CD4-positive, CD25-positive, alpha-beta regulatory T cell (primary cell): ENCODE results near the gene ZNF761. TPM values are rescaled to one million over a fixed set of nuclear protein-coding genes. Genes with fewer than 3 reads are reported as not detected.
"Not testable (repeated sequence)": the region's sequence is repeated elsewhere in the genome, so short reads cannot be mapped to it uniquely, and the experiment has no call there.

Experiments
- ATAC-seq, 2 donors: fragments of 150-1000 bp; cut with Tn5 transposase; one replicate each; pipeline ENCODE4 v1.10.0; 2021; ENCODE audit warnings: low read depth in 2 of 2, moderate number of reproducible peaks in 2 of 2, moderate library complexity in 1 of 2
- DNase-seq, 3 donors: peaks; one replicate each; pipeline versions ENCODE4 v3.0.0 to v3.0.0-alpha.2; 2012 to 2022; ENCODE audit warnings: mixed read lengths in 1 of 3
- H3K27ac ChIP-seq: one replicate; pipeline ENCODE4 v1.7.0; 2013; ENCODE audit warnings: mild to moderate bottlenecking, low read length; ENCODE audit not compliant: insufficient read depth, poor library complexity, severe bottlenecking
- H3K27me3 ChIP-seq: one replicate; pipeline ENCODE4 v1.7.0; 2013; ENCODE audit warnings: low read length; ENCODE audit not compliant: control insufficient read depth, insufficient read depth
- H3K36me3 ChIP-seq: one replicate; pipeline ENCODE4 v1.7.0; 2013; ENCODE audit warnings: mild to moderate bottlenecking, low read length, moderate library complexity; ENCODE audit not compliant: control insufficient read depth, insufficient read depth
- H3K4me1 ChIP-seq: 2 replicates; pipeline ENCODE4 v1.7.0; 2013; ENCODE audit warnings: mild to moderate bottlenecking, low read length; ENCODE audit not compliant: insufficient read depth, control insufficient read depth, poor library complexity, severe bottlenecking
- H3K4me3 ChIP-seq: one replicate; pipeline ENCODE4 v1.7.0; 2013; ENCODE audit warnings: low read depth, mild to moderate bottlenecking, low read length, moderate library complexity
- H3K9me3 ChIP-seq, 2 experiments: 1 replicate in 1 of 2; 2 replicates in 1 of 2; pipeline ENCODE4 v1.7.0; 2013; ENCODE audit warnings: low read length in 2 of 2, mild to moderate bottlenecking in 1 of 2, moderate library complexity in 1 of 2; ENCODE audit not compliant: control insufficient read depth in 2 of 2
- H3K27ac Mint-ChIP-seq, 3 donors: one replicate each; pipeline ENCODE4 v1.8.0; 2020 to 2022; ENCODE audit warnings: mild to moderate bottlenecking in 3 of 3, mixed read lengths in 3 of 3, moderate library complexity in 2 of 3
- H3K27me3 Mint-ChIP-seq: one replicate; pipeline ENCODE4 v1.8.0; 2022; ENCODE audit warnings: mild to moderate bottlenecking, mixed read lengths
- H3K36me3 Mint-ChIP-seq: one replicate; pipeline ENCODE4 v1.8.0; 2020; ENCODE audit warnings: mixed read lengths
- H3K4me1 Mint-ChIP-seq, 4 donors: one replicate each; pipeline ENCODE4 v1.8.0; 2020 to 2022; ENCODE audit warnings: mixed read lengths in 4 of 4, mild to moderate bottlenecking in 1 of 4
- H3K4me3 Mint-ChIP-seq, 4 donors: one replicate each; pipeline ENCODE4 v1.8.0; 2020 to 2022; ENCODE audit warnings: mild to moderate bottlenecking in 4 of 4, mixed read lengths in 4 of 4, moderate library complexity in 3 of 4
- H3K9me3 Mint-ChIP-seq, 7 donors: one replicate each; pipeline ENCODE4 v1.8.0; 2020 to 2022; ENCODE audit warnings: mixed read lengths in 7 of 7, mild to moderate bottlenecking in 3 of 7, moderate library complexity in 2 of 7
- polyA plus RNA-seq, 4 donors: library from polyadenylated mRNA; unstranded; fragments of 300-500 nt; fragmentation: Illumina TruSeq; gene quantifications; one replicate each; pipeline ENCODE4 v1.2.3, GENCODE V29; 2021
- total RNA-seq: library from RNA; stranded (reverse); gene quantifications from one replicate; pipeline ENCODE4 v1.2.3, GENCODE V29; 2022

The ZNF761 gene
- total and polyA plus RNA-seq, 5 donors from 2014 or later = 7.7 to 11.6 (median 9.0) TPM

DNA sequence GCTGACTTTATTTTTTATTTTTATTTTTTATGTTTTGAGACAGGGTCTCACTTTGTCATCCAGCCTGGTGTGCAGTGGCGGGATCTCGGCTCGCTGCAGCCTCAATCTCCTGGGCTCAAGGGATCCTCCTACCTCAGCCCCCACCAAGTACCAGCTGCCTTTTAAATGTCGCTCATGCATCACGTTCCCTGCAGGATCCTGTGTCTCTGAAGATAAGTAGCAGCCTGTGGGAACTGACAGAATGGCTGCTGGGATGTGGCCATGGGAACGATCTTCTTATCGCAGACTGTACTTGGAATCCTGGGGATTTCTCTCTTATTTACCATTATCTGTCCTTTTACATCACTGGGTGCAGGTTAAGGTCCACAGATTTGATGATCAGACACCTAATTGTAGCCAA, 71.4 kb downstream of the ZNF761 start:
- not testable (repeated sequence) for H3K36me3 ChIP-seq, H3K36me3 Mint-ChIP-seq, H3K4me3 Mint-ChIP-seq, H3K27ac Mint-ChIP-seq, H3K4me1 Mint-ChIP-seq, H3K4me1 ChIP-seq, H3K4me3 ChIP-seq, H3K27me3 ChIP-seq, DNase-seq, ATAC-seq, H3K27ac ChIP-seq, H3K9me3 ChIP-seq
- H3K9me3 Mint-ChIP-seq = peaks cover 0 to 18% (median 11%) of the 10 kb centered on the region in 7 donors
- peaks cover 13% of the 10 kb centered on the region for H3K27me3 Mint-ChIP-seq

DNA sequence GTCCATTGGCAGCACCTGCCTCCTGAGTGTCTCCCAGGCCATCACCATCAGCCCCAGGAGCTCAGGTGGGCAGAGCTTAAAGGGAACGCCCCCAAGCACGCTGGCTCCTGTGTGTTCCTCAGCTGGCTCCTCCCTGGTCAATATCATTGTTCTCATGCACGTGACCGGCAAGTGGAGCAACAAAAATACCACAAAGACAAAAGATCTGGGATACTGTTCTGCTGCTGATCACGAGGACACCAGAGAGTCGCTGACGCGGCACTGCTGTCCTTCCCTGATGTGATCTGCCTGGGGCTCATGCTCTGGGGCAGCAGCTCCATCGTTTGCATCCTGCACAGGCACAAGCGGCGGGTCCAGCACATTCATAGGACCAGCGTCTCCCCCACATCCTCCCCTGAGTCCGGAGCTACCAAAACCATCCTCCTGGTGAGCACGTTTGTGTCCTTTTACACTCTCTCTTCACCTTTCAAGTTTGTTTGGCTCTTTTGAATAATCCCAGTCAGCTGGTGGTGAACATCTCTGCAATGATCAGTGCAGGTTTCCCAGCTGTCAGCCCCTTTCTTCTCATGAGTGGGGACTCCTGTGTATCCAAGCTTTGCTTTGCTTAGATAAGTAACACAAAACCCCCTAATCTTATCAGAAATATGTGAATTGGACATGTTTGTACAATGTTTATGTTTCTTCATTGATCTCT, 72.0 kb downstream of the ZNF761 start:
- not testable (repeated sequence) for ATAC-seq
- H3K9me3 Mint-ChIP-seq = peaks cover 0 to 14% (median 5%) of the 10 kb centered on the region in 7 donors

DNA sequence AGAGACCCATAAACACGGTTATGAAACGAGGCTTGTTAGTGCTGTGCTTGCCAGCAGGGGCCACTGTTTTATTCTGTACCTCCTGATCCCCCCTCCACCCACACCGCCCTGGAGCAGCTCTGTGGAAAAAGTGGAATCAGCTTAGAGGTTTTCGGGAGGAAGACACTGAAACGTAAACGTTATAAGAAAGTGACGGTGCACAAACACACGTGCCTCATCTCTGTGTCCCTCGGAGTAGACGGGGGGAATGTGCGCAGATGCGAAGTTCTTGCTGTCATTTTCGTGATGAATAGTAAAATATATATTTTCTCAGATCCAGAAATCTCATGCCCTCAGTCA, 72.5 kb downstream of the ZNF761 start:
- H3K4me3 ChIP-seq, H3K27ac Mint-ChIP-seq, DNase-seq, H3K27ac ChIP-seq, H3K36me3 ChIP-seq, H3K4me1 Mint-ChIP-seq, ATAC-seq, H3K4me3 Mint-ChIP-seq, H3K4me1 ChIP-seq, H3K9me3 ChIP-seq, H3K36me3 Mint-ChIP-seq, H3K27me3 ChIP-seq: not testable (repeated sequence)
- Mint-ChIP-seq H3K27me3 (peaks cover 15% of the 10 kb centered on the region), H3K9me3 (peaks cover 0 to 14% (median 5%) of the 10 kb centered on the region in 7 donors)

More for the DNA sequence above, 72.0 kb downstream of the ZNF761 start:
- peaks cover 15% of the 10 kb centered on the region for H3K27me3 Mint-ChIP-seq
- H3K4me1 ChIP-seq, H3K27ac Mint-ChIP-seq, H3K4me3 ChIP-seq, DNase-seq, H3K36me3 ChIP-seq, H3K4me1 Mint-ChIP-seq, H3K27ac ChIP-seq, H3K27me3 ChIP-seq, H3K9me3 ChIP-seq, H3K4me3 Mint-ChIP-seq, H3K36me3 Mint-ChIP-seq: not testable (repeated sequence)

DNA sequence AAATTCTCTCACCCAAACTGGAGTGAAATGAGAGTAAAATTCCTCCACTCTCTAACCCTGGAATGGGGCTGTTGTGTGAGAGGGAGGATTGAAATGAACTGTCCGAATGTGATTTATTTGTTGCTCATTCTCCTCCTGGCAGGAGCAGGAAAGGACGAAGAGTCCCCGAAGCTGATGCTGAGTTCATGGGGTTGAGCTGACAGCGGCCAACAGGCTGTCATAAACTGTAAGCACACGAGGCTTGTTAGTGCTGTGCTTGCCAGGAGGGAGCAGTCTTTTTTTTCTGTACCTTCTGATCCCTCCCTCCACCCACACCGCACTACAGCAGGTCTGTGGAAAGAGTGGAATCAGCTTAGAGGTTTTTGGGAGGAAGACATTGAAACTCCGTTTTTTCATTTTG, 73.1 kb downstream of the ZNF761 start:
- ATAC-seq (no peak), DNase-seq (no peak)
- H3K36me3 Mint-ChIP-seq = no peaks in the 10 kb centered on the region
- H3K4me1 Mint-ChIP-seq = no peaks in the 10 kb centered on the region
- no peaks in the 10 kb centered on the region for H3K27me3 ChIP-seq
- H3K4me3 ChIP-seq = no peak overlapping the region
- peaks cover 15% of the 10 kb centered on the region for H3K27me3 Mint-ChIP-seq
- H3K36me3 ChIP-seq = no peaks in the 10 kb centered on the region
- H3K27ac ChIP-seq = no peak overlapping the region
- H3K9me3 Mint-ChIP-seq = peaks cover 0 to 14% (median 5%) of the 10 kb centered on the region in 7 donors
- H3K27ac Mint-ChIP-seq = no peak overlapping the region
- H3K9me3 ChIP-seq = peaks cover 0 to 4% of the 10 kb centered on the region in 2 experiments
- no peak overlapping the region for H3K4me3 Mint-ChIP-seq
- no peaks in the 10 kb centered on the region for H3K4me1 ChIP-seq

DNA sequence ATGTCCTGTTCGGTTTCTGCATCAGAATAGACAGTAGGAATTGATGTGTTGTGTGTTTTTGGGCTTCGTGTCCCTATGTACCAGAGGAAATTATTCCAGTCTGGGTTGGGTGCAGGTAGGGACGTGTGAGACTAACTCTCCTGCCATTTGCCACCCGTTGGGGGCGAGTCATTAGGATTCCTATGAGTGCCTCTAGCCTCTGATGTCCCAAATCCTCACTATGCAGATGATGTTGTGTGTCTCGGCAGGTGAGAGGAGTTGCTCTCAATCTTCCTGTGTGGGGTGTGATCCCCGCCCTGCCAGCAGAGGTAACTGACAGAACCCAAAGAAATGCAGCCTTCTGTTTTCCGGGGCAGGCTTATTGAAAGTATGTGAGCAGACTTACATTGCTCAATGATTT, 74.9 kb downstream of the ZNF761 start:
- H3K9me3 ChIP-seq = peaks cover 0 to under 1% of the 10 kb centered on the region in 2 experiments
- H3K27ac ChIP-seq = no peak overlapping the region
- H3K4me3 Mint-ChIP-seq = no peak overlapping the region
- no peak overlapping the region for H3K4me3 ChIP-seq
- peaks cover 10% of the 10 kb centered on the region for H3K27me3 Mint-ChIP-seq
- no peaks in the 10 kb centered on the region for H3K27me3 ChIP-seq
- no peaks in the 10 kb centered on the region for H3K4me1 ChIP-seq
- no peaks in the 10 kb centered on the region for H3K36me3 ChIP-seq
- ATAC-seq (no peak), DNase-seq (no peak)
- H3K27ac Mint-ChIP-seq = no peak overlapping the region
- no peaks in the 10 kb centered on the region for H3K36me3 Mint-ChIP-seq
- peaks cover 0 to 8% (median 2%) of the 10 kb centered on the region in 7 donors for H3K9me3 Mint-ChIP-seq
- H3K4me1 Mint-ChIP-seq = peaks cover 0 to under 1% (median 0%) of the 10 kb centered on the region in 4 donors

Other genes with a start within 250 kb of the ZNF761 start
- gene ZNF665, start 238.6 kb upstream of the ZNF761 start, total RNA-seq = 1.9 TPM
- 10 to 100 TPM in 1 of 4 donors, 1 to 10 TPM in 3; 4.1 to 13.3 (median 8.8) TPM for gene ZNF665, start 238.6 kb upstream of the ZNF761 start, polyA plus RNA-seq
- gene ZNF677, start 177.1 kb upstream of the ZNF761 start, total RNA-seq = 4.3 TPM
- gene ZNF677, start 177.1 kb upstream of the ZNF761 start, polyA plus RNA-seq = 10 to 100 TPM in 2 of 4 donors, 1 to 10 TPM in 1, under 1 TPM in 1; 0.38 to 24.9 (median 9.8) TPM
- gene VN1R2, start 173.7 kb upstream of the ZNF761 start, total RNA-seq = not detected
- gene VN1R2, start 173.7 kb upstream of the ZNF761 start, polyA plus RNA-seq = not detected
- not detected for gene VN1R4, start 164.3 kb upstream of the ZNF761 start, total RNA-seq
- not detected for gene VN1R4, start 164.3 kb upstream of the ZNF761 start, polyA plus RNA-seq
- 8.8 TPM for gene ZNF845, start 98.2 kb upstream of the ZNF761 start, total RNA-seq
- 10 to 100 TPM in 2 of 4 donors, 1 to 10 TPM in 2; 7.3 to 19.8 (median 11.0) TPM for gene ZNF845, start 98.2 kb upstream of the ZNF761 start, polyA plus RNA-seq
- 11.7 TPM for gene ZNF525, start 66.3 kb upstream of the ZNF761 start, total RNA-seq
- gene ZNF525, start 66.3 kb upstream of the ZNF761 start, polyA plus RNA-seq = 10 to 100 TPM in 1 of 4 donors, 1 to 10 TPM in 3; 4.0 to 10.7 (median 6.0) TPM
- gene ZNF765, start 36.8 kb upstream of the ZNF761 start, total RNA-seq = 6.1 TPM
- 10 to 100 TPM in 2 of 4 donors, 1 to 10 TPM in 2; 5.5 to 11.3 (median 8.5) TPM for gene ZNF765, start 36.8 kb upstream of the ZNF761 start, polyA plus RNA-seq
- gene ZNF813, start 35.7 kb downstream of the ZNF761 start, total RNA-seq = 2.4 TPM
- 1 to 10 TPM; 1.7 to 4.2 (median 2.7) TPM for gene ZNF813, start 35.7 kb downstream of the ZNF761 start, polyA plus RNA-seq
- 504 TPM for gene ZNF331, start 106.2 kb downstream of the ZNF761 start, total RNA-seq
- 10 to 100 TPM; 27.9 to 46.7 (median 38.3) TPM for gene ZNF331, start 106.2 kb downstream of the ZNF761 start, polyA plus RNA-seq
- gene DPRX, start 200.0 kb downstream of the ZNF761 start, total RNA-seq = not detected
- not detected for gene DPRX, start 200.0 kb downstream of the ZNF761 start, polyA plus RNA-seq